ENCODE results near the gene TNRC6B.
A peak's percentile ranks its signal among the peaks of the same experiment; 100 is the strongest.

Gene TNRC6B

GRCh38 chr22:40175611-40176244, 2.0 kb upstream of the TNRC6B start:
- Histone ChIP-seq H4K20me1 (ENCODE audit: insufficient read depth, low read length) (peaks cover 9% of the 10 kb centered on the region; the same call in 1 of the 2 replicates), H3K36me3 (replicated peaks; ENCODE audit: low read depth, low read length) (no peaks in the 10 kb centered on the region), H3K9me3 (ENCODE audit: insufficient read depth, low read length) (no peaks in the 10 kb centered on the region), H3K4me2 (ENCODE audit: low read length) (no peak overlapping the region), H3K9ac (ENCODE audit: low read length) (no peak overlapping the region), H3K27me3 (ENCODE audit: low read depth, low read length) (no peaks in the 10 kb centered on the region), H3K4me1 (ENCODE audit: low read length) (peaks cover 28% of the 10 kb centered on the region), H3K4me3 (ENCODE audit: low read length) (no peak overlapping the region), H3K27ac (ENCODE audit: low read length) (no peak overlapping the region), H2AFZ (ENCODE audit: low read depth, low read length) (no peak overlapping the region), H3K79me2 (ENCODE audit: low read length) (peaks cover 29% of the 10 kb centered on the region)
- TF ChIP-seq EZH2phosphoT487 (IDR thresholded peaks at IDR 0.05; ENCODE audit: low read depth) (no peak), CTCF (IDR thresholded peaks at IDR 0.05; ENCODE audit: low read depth, low read length) (no peak)

GRCh38 chr22:40176921-40177737, 596 bp upstream of the TNRC6B start:
- no peaks in the 10 kb centered on the region for H3K27me3 ChIP-seq (ENCODE audit: low read depth, low read length)
- H3K36me3 ChIP-seq (replicated peaks; ENCODE audit: low read depth, low read length), result no peaks in the 10 kb centered on the region
- H3K9ac ChIP-seq (ENCODE audit: low read length), result peak overlapping the region; percentile 97
- H3K4me2 ChIP-seq (ENCODE audit: low read length), result peak overlapping the region; percentile 85
- peak overlapping the region; percentile 22 for H2AFZ ChIP-seq (ENCODE audit: low read depth, low read length)
- peaks cover 28% of the 10 kb centered on the region for H3K4me1 ChIP-seq (ENCODE audit: low read length)
- H3K79me2 ChIP-seq (ENCODE audit: low read length), result peaks cover 43% of the 10 kb centered on the region
- TF ChIP-seq EZH2phosphoT487 (IDR thresholded peaks at IDR 0.05; ENCODE audit: low read depth) (no peak), CTCF (IDR thresholded peaks at IDR 0.05; ENCODE audit: low read depth, low read length) (no peak)
- H3K9me3 ChIP-seq (ENCODE audit: insufficient read depth, low read length), result no peaks in the 10 kb centered on the region
- H4K20me1 ChIP-seq (ENCODE audit: insufficient read depth, low read length), result peaks cover 22% of the 10 kb centered on the region; the same call in 1 of the 2 replicates
- peak overlapping the region; percentile 82 for H3K27ac ChIP-seq (ENCODE audit: low read length)
- peak overlapping the region; percentile 80 for H3K4me3 ChIP-seq (ENCODE audit: low read length)

GRCh38 chr22:40178417-40179409, 988 bp downstream of the TNRC6B start:
- Histone ChIP-seq H2AFZ (ENCODE audit: low read depth, low read length) (no peak overlapping the region), H3K27me3 (ENCODE audit: low read depth, low read length) (no peaks in the 10 kb centered on the region)

More at GRCh38 chr22:40178417-40179409, 988 bp downstream of the TNRC6B start:
- H3K79me2 ChIP-seq (ENCODE audit: low read length), result peaks cover 59% of the 10 kb centered on the region
- peak overlapping the region; percentile 80 for H3K4me3 ChIP-seq (ENCODE audit: low read length)
- peaks cover 37% of the 10 kb centered on the region; the same call in 1 of the 2 replicates for H4K20me1 ChIP-seq (ENCODE audit: insufficient read depth, low read length)
- no peak for TF ChIP-seq CTCF (IDR thresholded peaks at IDR 0.05; ENCODE audit: low read depth, low read length)
- TF ChIP-seq EZH2phosphoT487 (IDR thresholded peaks at IDR 0.05; ENCODE audit: low read depth), result no peak
- no peaks in the 10 kb centered on the region for H3K36me3 ChIP-seq (replicated peaks; ENCODE audit: low read depth, low read length)
- no peaks in the 10 kb centered on the region for H3K9me3 ChIP-seq (ENCODE audit: insufficient read depth, low read length)
- H3K4me2 ChIP-seq (ENCODE audit: low read length), result peak overlapping the region; percentile 97
- peak overlapping the region; percentile 82 for H3K27ac ChIP-seq (ENCODE audit: low read length)
- H3K4me1 ChIP-seq (ENCODE audit: low read length), result peaks cover 28% of the 10 kb centered on the region
- peak overlapping the region; percentile 97 for H3K9ac ChIP-seq (ENCODE audit: low read length)
